IPS-20b (cell line): ENCODE measurements around the gene KCNN1.
"Not testable (repeated sequence)": the region's sequence is repeated elsewhere in the genome, so short reads cannot be mapped to it uniquely, and the experiment has no call there.

Experiments
- H3K27ac ChIP-seq: one replicate; pipeline ENCODE4 v1.5.1; 2013; ENCODE audit warnings: low read length
- H3K27me3 ChIP-seq: 2 replicates; pipeline ENCODE4 v1.6.1; 2013; ENCODE audit warnings: mild to moderate bottlenecking, low read length, inconsistent platforms; ENCODE audit not compliant: insufficient read depth
- H3K36me3 ChIP-seq: 2 replicates; pipeline ENCODE4 v1.6.1; 2013; ENCODE audit warnings: low read depth, mild to moderate bottlenecking, inconsistent platforms, low read length, moderate library complexity; ENCODE audit not compliant: insufficient read depth
- H3K4me1 ChIP-seq: 2 replicates; pipeline ENCODE4 v1.6.1; 2013; ENCODE audit warnings: mild to moderate bottlenecking, control low read depth, inconsistent platforms, low read length, moderate library complexity; ENCODE audit not compliant: insufficient read depth
- H3K4me3 ChIP-seq: 2 replicates; pipeline ENCODE4 v1.5.1; 2013; ENCODE audit warnings: mild to moderate bottlenecking, low read length, inconsistent platforms
- H3K9ac ChIP-seq: 2 replicates; pipeline ENCODE4 v1.6.1; 2013; ENCODE audit warnings: low read depth, mild to moderate bottlenecking, inconsistent platforms, low read length, moderate library complexity
- H3K9me3 ChIP-seq: 2 replicates; pipeline ENCODE4 v1.6.1; 2013; ENCODE audit warnings: mild to moderate bottlenecking, low read depth, low read length, inconsistent platforms; ENCODE audit not compliant: insufficient read depth

KCNN1 gene

GRCh38 chr19:17977021-17977420 is 10.1 kb downstream of the KCNN1 start:
- Histone ChIP-seq H3K4me3 (no peak overlapping the region), H3K9me3 (no peaks in the 10 kb centered on the region), H3K27ac (no peak overlapping the region), H3K27me3 (no peaks in the 10 kb centered on the region), H3K4me1 (no peaks in the 10 kb centered on the region), H3K36me3 (no peaks in the 10 kb centered on the region), H3K9ac (no peak overlapping the region)

- Histone ChIP-seq H3K27ac (no peak overlapping the region), H3K9me3 (no peaks in the 10 kb centered on the region), H3K27me3 (no peaks in the 10 kb centered on the region), H3K4me3 (no peak overlapping the region), H3K9ac (no peak overlapping the region), H3K36me3 (no peaks in the 10 kb centered on the region), H3K4me1 (no peaks in the 10 kb centered on the region)
These were observed 10.6 kb downstream of the KCNN1 start for GRCh38 chr19:17977488-17977887.

- Histone ChIP-seq H3K4me1 (no peaks in the 10 kb centered on the region), H3K27ac (no peak overlapping the region), H3K27me3 (no peaks in the 10 kb centered on the region), H3K4me3 (no peak overlapping the region), H3K9me3 (no peaks in the 10 kb centered on the region), H3K9ac (no peak overlapping the region), H3K36me3 (no peaks in the 10 kb centered on the region)
These were observed 14.7 kb downstream of the KCNN1 start for GRCh38 chr19:17981611-17982010.

DNA sequence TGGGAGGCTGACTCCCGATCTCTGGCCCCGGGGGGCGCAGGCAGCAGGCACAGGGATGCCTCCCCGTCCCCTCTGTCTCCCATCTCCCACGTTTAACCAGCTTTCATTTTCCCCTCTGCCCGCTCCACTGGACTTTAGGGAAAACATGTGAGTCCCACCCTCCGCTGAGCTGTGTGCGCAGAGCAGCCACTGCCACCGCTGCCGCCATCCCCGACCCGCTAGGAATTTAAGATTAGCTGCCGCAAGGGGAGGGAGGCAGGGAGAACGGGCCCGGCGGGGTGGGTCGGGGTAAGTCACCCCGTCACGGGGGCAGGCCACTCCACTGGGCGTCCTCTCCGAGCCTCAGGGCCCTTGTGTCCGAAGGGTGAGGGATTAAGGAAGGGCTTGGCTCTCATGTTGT is 15.5 kb downstream of the KCNN1 start:
- Histone ChIP-seq H3K9ac (no peak overlapping the region), H3K27me3 (no peaks in the 10 kb centered on the region), H3K27ac (no peak overlapping the region), H3K4me3 (no peak overlapping the region), H3K4me1 (no peaks in the 10 kb centered on the region), H3K9me3 (no peaks in the 10 kb centered on the region), H3K36me3 (no peaks in the 10 kb centered on the region)

- Histone ChIP-seq H3K4me3 (no peak overlapping the region), H3K4me1 (no peaks in the 10 kb centered on the region), H3K27ac (no peak overlapping the region), H3K9me3 (no peaks in the 10 kb centered on the region), H3K27me3 (no peaks in the 10 kb centered on the region), H3K9ac (no peak overlapping the region), H3K36me3 (no peaks in the 10 kb centered on the region)
These were observed 18.3 kb downstream of the KCNN1 start for GRCh38 chr19:17985037-17985818.

- H3K27me3 ChIP-seq, H3K9ac ChIP-seq, H3K27ac ChIP-seq, H3K36me3 ChIP-seq, H3K9me3 ChIP-seq, H3K4me1 ChIP-seq, H3K4me3 ChIP-seq: not testable (repeated sequence)
These were observed 19.7 kb downstream of the KCNN1 start for GRCh38 chr19:17986569-17986968.

- no peaks in the 10 kb centered on the region for H3K27me3 ChIP-seq
These were observed 21.3 kb downstream of the KCNN1 start for GRCh38 chr19:17988161-17988560.

GRCh38 chr19:17989425-17990094 is 22.7 kb downstream of the KCNN1 start:
- Histone ChIP-seq H3K9me3 (no peaks in the 10 kb centered on the region), H3K4me1 (no peaks in the 10 kb centered on the region), H3K27me3 (no peaks in the 10 kb centered on the region), H3K4me3 (no peak overlapping the region), H3K27ac (no peak overlapping the region), H3K9ac (no peak overlapping the region), H3K36me3 (no peaks in the 10 kb centered on the region)

More at GRCh38 chr19:17988161-17988560, 21.3 kb downstream of the KCNN1 start:
- Histone ChIP-seq H3K36me3 (no peaks in the 10 kb centered on the region), H3K4me3 (no peak overlapping the region), H3K9me3 (no peaks in the 10 kb centered on the region), H3K27ac (no peak overlapping the region), H3K9ac (no peak overlapping the region), H3K4me1 (no peaks in the 10 kb centered on the region)

DNA sequence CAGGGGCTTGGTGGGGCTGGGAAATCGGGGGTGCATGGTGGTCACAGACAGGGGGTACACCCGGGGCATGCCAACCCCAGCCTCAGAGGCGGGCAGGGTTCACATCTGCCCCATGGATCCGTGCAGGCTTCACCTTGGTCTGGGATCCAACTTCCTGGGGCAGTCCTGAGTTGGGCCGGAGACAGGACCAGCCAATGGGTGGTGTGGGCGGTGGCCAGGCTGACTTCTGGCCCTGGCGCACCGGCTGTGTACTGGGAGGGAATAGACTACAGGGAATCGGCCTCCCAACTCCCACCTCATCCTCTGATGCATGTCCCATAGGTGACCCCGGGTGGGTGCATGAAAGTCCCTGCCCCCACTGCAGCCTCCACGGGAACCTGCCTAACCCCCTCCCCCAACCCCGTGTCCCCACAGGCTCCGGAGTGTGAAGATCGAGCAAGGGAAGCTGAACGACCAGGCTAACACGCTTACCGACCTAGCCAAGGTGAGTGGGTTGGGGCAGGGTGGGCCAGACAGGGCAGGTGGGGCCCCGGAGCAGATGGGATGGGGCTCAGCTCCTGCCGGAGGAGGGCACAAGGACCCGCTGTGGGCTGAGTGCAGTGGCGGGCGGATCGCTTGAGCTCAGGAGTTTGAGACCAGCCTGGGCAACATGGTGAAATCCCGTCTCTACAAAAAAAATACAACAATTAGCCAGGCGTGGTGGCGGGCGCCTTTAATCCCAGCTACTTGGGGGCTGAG is 26.3 kb downstream of the KCNN1 start:
- Histone ChIP-seq H3K9me3 (no peaks in the 10 kb centered on the region), H3K9ac (no peak overlapping the region), H3K4me3 (no peak overlapping the region), H3K4me1 (no peaks in the 10 kb centered on the region), H3K27me3 (no peaks in the 10 kb centered on the region), H3K27ac (no peak overlapping the region), H3K36me3 (no peaks in the 10 kb centered on the region)

DNA sequence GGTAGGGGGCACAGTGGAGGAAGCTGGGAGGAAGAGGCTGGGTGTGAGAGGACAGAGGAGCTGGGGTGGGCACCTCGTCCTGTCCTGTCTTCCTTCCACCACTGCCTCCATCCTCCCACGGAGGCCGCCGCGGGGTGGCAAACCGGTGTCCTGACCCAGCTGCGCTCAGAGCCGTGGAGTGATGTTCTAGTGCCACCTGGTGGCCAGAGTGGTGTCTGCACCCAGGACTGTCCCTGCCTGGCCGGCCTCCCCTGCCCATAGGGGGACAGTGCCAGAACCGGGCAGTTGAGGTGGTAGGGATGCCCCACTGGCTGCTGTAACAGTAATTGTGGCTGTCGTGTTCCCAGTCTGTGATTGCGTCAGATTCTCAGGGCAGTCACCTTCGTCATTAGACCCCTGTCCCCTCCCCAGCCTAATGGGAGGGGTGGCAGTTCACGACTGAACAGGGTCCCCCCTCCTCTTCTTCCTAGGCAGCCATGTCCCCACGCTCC is 30.0 kb downstream of the KCNN1 start:
- H3K9me3 ChIP-seq = no peaks in the 10 kb centered on the region
- no peak overlapping the region for H3K27ac ChIP-seq
- no peaks in the 10 kb centered on the region for H3K4me1 ChIP-seq
- no peak overlapping the region for H3K9ac ChIP-seq
- H3K4me3 ChIP-seq = no peak overlapping the region
- peaks cover 23% of the 10 kb centered on the region for H3K27me3 ChIP-seq
- H3K36me3 ChIP-seq = no peaks in the 10 kb centered on the region

- no peak overlapping the region for H3K4me3 ChIP-seq
- no peak overlapping the region for H3K27ac ChIP-seq
- no peaks in the 10 kb centered on the region for H3K4me1 ChIP-seq
- H3K9me3 ChIP-seq = no peaks in the 10 kb centered on the region
- H3K9ac ChIP-seq = no peak overlapping the region
- no peaks in the 10 kb centered on the region for H3K36me3 ChIP-seq
- H3K27me3 ChIP-seq = peaks cover 32% of the 10 kb centered on the region
These were observed 31.3 kb downstream of the KCNN1 start for GRCh38 chr19:17997969-17998826.
